Motor neuron (in vitro differentiated cells): Measurements from ENCODE around the gene CFAP298. TPM values are rescaled to one million over a fixed set of nuclear protein-coding genes. Genes with fewer than 3 reads are reported as not detected.
"Not testable (repeated sequence)": the region's sequence is repeated elsewhere in the genome, so short reads cannot be mapped to it uniquely, and the experiment has no call there.

ENCODE experiments used
- ATAC-seq, 8 experiments: fragments of 200-7000 bp; cut with Tn5 transposase; replicated peaks in 6 of 8; 2 replicates each; pipeline ENCODE4 v1.8.0; 2021; ENCODE audit warnings: mild to moderate bottlenecking in 8 of 8, moderate library complexity in 8 of 8
- H3K27ac ChIP-seq, 2 donors: fragments of 250-450 bp; sonication (Bioruptor Pico); 2 replicates each; pipeline ENCODE4 v1.9.0; 2021; ENCODE audit warnings: antibody characterized with exemption in 2 of 2, mild to moderate bottlenecking in 2 of 2, moderate library complexity in 1 of 2
- H3K4me1 ChIP-seq, 2 donors: fragments of 250-450 bp; sonication (Bioruptor Pico); replicated peaks in 1 of 2; 2 replicates each; pipeline ENCODE4 v1.6.1; 2021; ENCODE audit warnings: antibody characterized with exemption in 2 of 2, mild to moderate bottlenecking in 2 of 2, moderate library complexity in 1 of 2
- H3K4me3 ChIP-seq, 5 donors: fragments of 250-450 bp; sonication (Bioruptor Pico); 2 replicates each; pipeline ENCODE4 v1.9.0; 2021; ENCODE audit warnings: antibody characterized with exemption in 5 of 5, mild to moderate bottlenecking in 5 of 5, moderate library complexity in 4 of 5
- WGBS, 10 experiments: fragments of 450-650 bp; shearing (Covaris generic); methylation state at CpG; one replicate each; pipeline ENCODE4 v1.0.0; 2022; 5-methylcytosine and 5-hydroxymethylcytosine counted together
- in situ Hi-C, 9 experiments: fragments of 400-800 bp; cut with MboI; loops; one replicate each; pipeline ENCODE4 v1.15.0; 2021; ENCODE audit warnings: low sequenced_read_pairs in 9 of 9, low pct_unique_long_range_greater_than_20kb in 2 of 9; ENCODE audit not compliant: unreplicated experiment in 9 of 9
- total RNA-seq, 8 experiments: library from RNA; unstranded; fragments of 300-600 nt; gene quantifications; 2 replicates each; pipeline versions ENCODE4 v1.2.3 to v1.2.4, GENCODE V29; 2022

The CFAP298 gene
- total RNA-seq, 8 experiments from 2014 or later, result 24.2 to 267 (median 33.8) TPM

DNA sequence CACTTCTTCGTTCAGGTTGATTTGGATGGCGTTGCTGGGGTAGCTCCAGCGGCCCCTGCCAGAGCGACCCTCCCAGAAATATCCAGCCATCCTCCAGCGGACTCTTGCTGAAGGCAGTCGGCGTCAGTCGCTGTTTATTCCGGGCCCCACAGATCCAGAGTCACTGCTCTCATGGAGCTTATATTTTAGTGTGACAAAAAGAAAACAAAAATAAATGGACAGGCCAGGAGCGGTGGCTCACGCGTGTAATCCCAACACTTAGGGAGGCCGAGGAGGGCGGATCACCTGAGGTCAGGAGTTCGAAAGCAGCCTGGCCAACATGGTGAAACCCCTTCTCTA lies 791 bp upstream of the CFAP298 start:
- peak in 3 of 8 experiments; percentile 4 to 10 (median 7) for ATAC-seq
- WGBS, 10 experiments, result 0 to 60% (median 3%) methylated on average over 2 to 13 of the region's 15 CpGs; no CpG with 5 or more reads in 3 of the 10 experiments
- peak overlapping the region; percentile 55 to 89 (median 70) for H3K4me3 ChIP-seq
- peak overlapping the region; percentile 76 to 94 for H3K27ac ChIP-seq
- in situ Hi-C loops, result loop anchor here in 1 of 9 experiments (25.0 kb wide), 1 partner anchor 201 kb away; the partner anchor contains the start of gene EVA1C
- H3K4me1 ChIP-seq, result peaks cover 4 to 7% of the 10 kb centered on the region in 2 donors

DNA sequence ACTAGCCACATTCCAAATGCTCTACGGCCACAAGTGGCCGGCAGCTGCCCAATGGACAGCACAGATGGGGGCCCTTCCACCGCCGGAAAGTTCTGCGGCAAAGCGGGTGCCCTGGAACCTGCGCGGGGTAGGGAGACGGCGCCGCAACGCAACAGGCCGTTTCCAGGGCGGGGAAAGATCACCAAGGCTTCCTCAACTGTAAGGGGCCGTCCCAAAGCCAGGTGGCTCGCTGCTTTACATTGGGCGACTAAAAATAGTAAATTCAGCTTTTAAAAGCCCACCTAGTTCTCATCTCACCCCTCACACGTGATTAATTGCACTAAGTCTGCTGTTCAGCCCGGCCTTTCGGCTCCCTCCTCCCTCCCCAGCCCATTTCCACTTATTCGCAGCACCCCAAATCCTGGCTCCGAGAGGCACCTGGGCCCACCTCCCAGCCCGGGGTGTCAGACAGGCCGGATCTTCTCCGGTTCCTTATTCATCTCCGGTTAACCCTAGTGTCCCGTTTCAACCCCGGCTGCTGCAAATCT lies 643 bp downstream of the CFAP298 start:
- Histone ChIP-seq H3K27ac (peak overlapping the region; percentile 76 to 94), H3K4me3 (peak overlapping the region; percentile 55 to 89 (median 70)), H3K4me1 (peaks cover 4 to 7% of the 10 kb centered on the region in 2 donors)
- WGBS, 10 experiments, result 0 to 10% (median 0%) methylated on average over 1 to 12 of the region's 28 CpGs; no CpG with 5 or more reads in 5 of the 10 experiments
- peak in 3 of 8 experiments; percentile 1 to 2 (median 1) for ATAC-seq
- in situ Hi-C loops, result loop anchor here in 1 of 9 experiments (25.0 kb wide), 1 partner anchor 199 kb away; the partner anchor contains the start of gene EVA1C

DNA sequence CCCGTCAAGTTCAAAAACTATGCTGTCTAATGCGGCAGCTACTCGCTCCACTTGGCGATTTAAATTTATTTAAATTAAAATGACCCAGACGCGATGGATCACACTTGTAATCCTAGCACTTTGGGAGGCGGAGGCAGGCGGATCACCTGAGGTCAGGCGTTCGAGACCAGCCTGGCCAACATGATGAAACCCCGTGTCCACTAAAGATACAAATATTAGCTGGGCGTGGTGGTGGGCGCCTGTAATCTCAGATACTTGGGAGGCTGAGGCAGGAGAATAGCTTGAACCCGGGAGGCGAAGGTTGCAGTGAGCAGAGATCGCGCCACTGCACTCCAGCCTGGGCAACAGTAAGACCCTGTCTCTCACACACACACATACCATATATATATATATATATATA lies 1.2 kb downstream of the CFAP298 start:
- H3K4me1 ChIP-seq, H3K27ac ChIP-seq, ATAC-seq: not testable (repeated sequence)
- in situ Hi-C loops, result loop anchor here in 1 of 9 experiments (25.0 kb wide), 1 partner anchor 199 kb away; the partner anchor contains the start of gene EVA1C
- H3K4me3 ChIP-seq, result peak overlapping the region; percentile 55 to 89 (median 70)
- 61 to 92% (median 80%) methylated on average over 1 to 14 of the region's 17 CpGs; no CpG with 5 or more reads in 1 of the 10 experiments for WGBS, 10 experiments

DNA sequence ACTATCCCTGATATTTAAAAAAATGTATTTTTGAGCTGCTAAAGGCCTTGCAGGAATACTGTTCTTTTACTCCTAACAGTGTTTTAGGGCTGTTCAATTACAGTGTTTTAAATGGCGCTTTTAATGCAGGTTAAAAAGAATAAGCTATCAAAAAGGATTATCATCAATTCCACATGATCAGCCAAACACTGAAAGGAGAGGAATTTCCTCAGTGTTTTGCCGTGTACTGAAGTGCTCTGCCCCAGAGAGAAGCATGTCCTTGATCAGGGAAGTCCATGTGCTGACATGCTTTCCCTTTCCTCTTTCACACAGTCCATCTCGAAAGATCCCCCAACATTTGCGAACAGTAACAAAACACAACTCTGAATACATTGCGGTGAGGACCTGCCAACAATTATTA lies 3.3 kb downstream of the CFAP298 start:
- WGBS, 10 experiments, result 71 to 100% (median 93%) methylated on average over 1 to 5 of the region's 5 CpGs
- Histone ChIP-seq H3K27ac (no peak overlapping the region), H3K4me1 (peaks cover 4 to 7% of the 10 kb centered on the region in 2 donors), H3K4me3 (no peak overlapping the region)
- ATAC-seq, result no peak
- in situ Hi-C loops, result loop anchor here in 2 of 9 experiments (10.0 to 25.0 kb wide), 2 partner anchors 197 to 204 kb away; partner anchors contain the start of gene EVA1C (in 1 of the 2)

- no peak overlapping the region for H3K4me3 ChIP-seq
- no peak overlapping the region for H3K27ac ChIP-seq
- in situ Hi-C loops, result loop anchor here in 2 of 9 experiments (10.0 to 25.0 kb wide), 2 partner anchors 193 to 201 kb away; partner anchors contain the start of gene EVA1C (in 1 of the 2)
- ATAC-seq, result no peak
- H3K4me1 ChIP-seq, result no peaks in the 10 kb centered on the region
- 80 to 100% (median 90%) methylated on average over 1 to 4 of the region's 8 CpGs; no CpG with 5 or more reads in 5 of the 10 experiments for WGBS, 10 experiments
Measured at GRCh38 chr21:32605469-32605868, 6.7 kb downstream of the CFAP298 start.

GRCh38 chr21:32604464-32604863 lies 7.7 kb downstream of the CFAP298 start:
- Histone ChIP-seq H3K4me1 (no peaks in the 10 kb centered on the region), H3K27ac (no peak overlapping the region), H3K4me3 (no peak overlapping the region)
- in situ Hi-C loops, result loop anchor here in 2 of 9 experiments (10.0 to 25.0 kb wide), 2 partner anchors 192 to 200 kb away; partner anchors contain the start of gene EVA1C (in 1 of the 2)
- 33 to 100% (median 60%) methylated on average over 1 to 7 of the region's 8 CpGs for WGBS, 10 experiments
- no peak for ATAC-seq

DNA sequence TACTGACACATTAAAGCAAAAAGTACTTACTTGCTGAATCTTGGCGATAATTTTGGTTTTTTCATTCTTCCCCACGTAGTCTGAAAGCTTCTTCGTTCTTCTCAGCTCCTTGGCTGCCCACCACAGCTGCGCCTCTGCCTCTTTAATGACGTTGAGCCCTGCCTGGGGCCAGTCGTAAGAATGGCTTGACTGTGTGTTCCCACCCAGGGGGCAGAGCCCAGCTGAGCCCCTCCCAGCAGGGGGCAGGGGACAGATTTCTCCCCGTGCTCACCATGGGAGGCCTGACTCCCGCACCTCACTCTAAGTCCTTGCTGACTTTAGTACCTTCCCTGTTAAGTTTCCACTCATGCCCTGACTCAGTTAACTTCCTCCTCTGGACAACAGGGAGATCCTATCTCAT lies 9.0 kb downstream of the CFAP298 start:
- Histone ChIP-seq H3K4me3 (no peak overlapping the region), H3K4me1 (no peaks in the 10 kb centered on the region), H3K27ac (no peak overlapping the region)
- WGBS, 10 experiments, result 60 to 100% (median 87%) methylated on average over 1 to 8 of the region's 8 CpGs; no CpG with 5 or more reads in 1 of the 10 experiments
- no peak for ATAC-seq
- in situ Hi-C loops, result loop anchor here in 2 of 9 experiments (10.0 to 25.0 kb wide), 2 partner anchors 191 to 198 kb away; partner anchors contain the start of gene EVA1C (in 1 of the 2)

GRCh38 chr21:32602099-32602498 lies 10.1 kb downstream of the CFAP298 start:
- in situ Hi-C loops, result loop anchor here in 2 of 9 experiments (10.0 to 25.0 kb wide), 2 partner anchors 190 to 197 kb away; partner anchors contain the start of gene EVA1C (in 1 of the 2)
- 91 to 100% (median 99%) methylated on average over 1 to 6 of the region's 6 CpGs; no CpG with 5 or more reads in 4 of the 10 experiments for WGBS, 10 experiments
- Histone ChIP-seq H3K27ac (no peak overlapping the region), H3K4me1 (no peaks in the 10 kb centered on the region), H3K4me3 (no peak overlapping the region)
- no peak for ATAC-seq

GRCh38 chr21:32599526-32599925 lies 12.7 kb downstream of the CFAP298 start:
- 75 to 100% (median 94%) methylated on average over 1 to 6 of the region's 8 CpGs; no CpG with 5 or more reads in 2 of the 10 experiments for WGBS, 10 experiments
- no peaks in the 10 kb centered on the region for H3K4me1 ChIP-seq
- ATAC-seq, result no peak
- H3K4me3 ChIP-seq, result no peak overlapping the region
- no peak overlapping the region for H3K27ac ChIP-seq
- in situ Hi-C loops, result loop anchor here in 3 of 9 experiments (25.0 kb wide), 1 partner anchor 187 kb away; the partner anchor contains the start of gene EVA1C (in 3 of the 3)

DNA sequence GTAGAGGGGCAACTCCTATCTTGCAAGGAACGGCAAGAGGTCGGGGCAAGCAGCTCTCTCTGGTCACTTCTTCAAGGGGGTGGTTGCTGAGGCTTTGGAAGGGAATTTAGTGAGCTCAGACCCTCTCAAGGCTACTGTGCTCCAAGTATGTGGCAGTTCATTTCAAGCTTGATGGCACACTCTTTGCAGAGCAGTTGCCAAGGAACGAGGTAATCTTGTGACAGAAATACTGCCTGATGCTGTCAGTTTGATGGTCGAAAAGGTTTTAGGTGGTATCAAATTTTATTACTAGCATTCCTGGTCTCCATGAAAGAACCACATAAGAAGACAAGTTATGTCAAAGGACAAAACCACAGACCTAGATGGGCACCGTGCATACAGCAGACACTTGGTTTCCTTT lies 13.1 kb downstream of the CFAP298 start:
- H3K4me1 ChIP-seq, result no peaks in the 10 kb centered on the region
- in situ Hi-C loops, result loop anchor here in 3 of 9 experiments (25.0 kb wide), 1 partner anchor 187 kb away; the partner anchor contains the start of gene EVA1C (in 3 of the 3)
- H3K27ac ChIP-seq, result no peak overlapping the region
- peak in 1 of 8 experiments; percentile 75 for ATAC-seq
- H3K4me3 ChIP-seq, result no peak overlapping the region
- 58 to 100% (median 85%) methylated on average over 1 to 5 of the region's 5 CpGs; no CpG with 5 or more reads in 2 of the 10 experiments for WGBS, 10 experiments

GRCh38 chr21:32597205-32597604 lies 15.0 kb downstream of the CFAP298 start:
- H3K4me3 ChIP-seq, result no peak overlapping the region
- no peak overlapping the region for H3K27ac ChIP-seq
- WGBS, 10 experiments, result 0 to 100% (median 76%) methylated on average over 1 to 5 of the region's 6 CpGs; no CpG with 5 or more reads in 1 of the 10 experiments
- H3K4me1 ChIP-seq, result peaks cover 0 to 4% of the 10 kb centered on the region in 2 donors
- in situ Hi-C loops, result loop anchor here in 3 of 9 experiments (25.0 kb wide), 1 partner anchor 185 kb away; the partner anchor contains the start of gene EVA1C (in 3 of the 3)
- peak in 4 of 8 experiments; percentile 31 to 91 (median 60) for ATAC-seq

DNA sequence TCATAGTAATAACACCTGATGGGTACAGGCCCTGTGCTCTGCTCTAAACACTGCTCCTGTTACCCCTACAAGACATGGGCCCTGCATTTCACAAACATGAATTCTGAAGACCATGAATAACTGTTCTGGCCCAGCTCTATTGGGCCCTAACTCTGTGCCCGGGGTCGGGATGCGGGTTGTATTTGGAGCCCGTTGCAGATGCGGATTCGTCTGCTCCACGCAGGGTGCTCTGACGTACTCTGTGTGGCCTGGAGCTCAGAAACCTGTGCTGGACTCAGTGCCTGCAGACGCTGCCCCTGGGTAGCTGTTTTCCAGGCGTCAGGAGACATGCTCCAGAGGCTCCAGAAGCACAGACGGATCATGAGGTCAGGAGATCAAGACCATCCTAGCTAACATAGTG lies 16.7 kb downstream of the CFAP298 start:
- no peak overlapping the region for H3K27ac ChIP-seq
- in situ Hi-C loops, result loop anchor here in 3 of 9 experiments (25.0 kb wide), 1 partner anchor 183 kb away; the partner anchor contains the start of gene EVA1C (in 3 of the 3)
- 88 to 95% (median 93%) methylated on average over 2 to 7 of the region's 11 CpGs; no CpG with 5 or more reads in 6 of the 10 experiments for WGBS, 10 experiments
- H3K4me3 ChIP-seq, result no peak overlapping the region
- no peak for ATAC-seq
- H3K4me1 ChIP-seq, result peaks cover 0 to 4% of the 10 kb centered on the region in 2 donors

- 30 to 87% (median 38%) methylated on average over 4 to 6 of the region's 8 CpGs; no CpG with 5 or more reads in 7 of the 10 experiments for WGBS, 10 experiments
Measured at GRCh38 chr21:32593690-32594089, 18.5 kb downstream of the CFAP298 start.

More at GRCh38 chr21:32593690-32594089, 18.5 kb downstream of the CFAP298 start:
- Histone ChIP-seq H3K27ac (no peak overlapping the region), H3K4me3 (no peak overlapping the region), H3K4me1 (peaks cover 0 to 4% of the 10 kb centered on the region in 2 donors)
- in situ Hi-C loops, result loop anchor here in 3 of 9 experiments (25.0 kb wide), 1 partner anchor 181 kb away; the partner anchor contains the start of gene EVA1C (in 3 of the 3)
- ATAC-seq, result no peak
